Neural cell (in vitro differentiated cells): ENCODE measurements around the gene BNC2. TPM values are rescaled to one million over a fixed set of nuclear protein-coding genes. Genes with fewer than 3 reads are reported as not detected.

Experiments
- H2AFZ ChIP-seq: fragments of 200-600, 300-800 bp; sonication (generic), shearing (Covaris generic); 2 replicates; pipeline ENCODE4 v1.6.0; 2014; ENCODE audit warnings: low read depth, mild to moderate bottlenecking, antibody characterized with exemption, low read length, moderate library complexity
- H3F3A ChIP-seq: fragments of 200-600 bp; shearing (Covaris generic); 2 replicates; pipeline ENCODE4 v1.6.1; 2016; ENCODE audit warnings: mild to moderate bottlenecking, moderate library complexity, mixed read lengths, antibody characterized with exemption, low read length; ENCODE audit not compliant: insufficient read depth, poor library complexity, severe bottlenecking
- H3K27ac ChIP-seq: fragments of 200-600, 300-800 bp; sonication (generic), shearing (Covaris generic); 2 replicates; pipeline ENCODE4 v1.5.1; 2014; ENCODE audit warnings: mild to moderate bottlenecking, low read length, moderate library complexity
- H3K27me3 ChIP-seq: fragments of 300-800, 200-600 bp; sonication (generic), shearing (Covaris generic); 2 replicates; pipeline ENCODE4 v1.6.0; 2014; ENCODE audit warnings: mild to moderate bottlenecking, low read depth, low read length, moderate library complexity; ENCODE audit not compliant: insufficient read depth
- H3K36me3 ChIP-seq: fragments of 300-800, 200-600 bp; sonication (generic), shearing (Covaris generic); 2 replicates; pipeline ENCODE4 v1.5.1; 2014; ENCODE audit warnings: mild to moderate bottlenecking, antibody characterized with exemption, low read length, moderate library complexity; ENCODE audit not compliant: insufficient read depth
- H3K4me2 ChIP-seq: fragments of 300-800, 200-600 bp; sonication (generic), shearing (Covaris generic); 2 replicates; pipeline ENCODE4 v1.6.0; 2014; ENCODE audit warnings: mild to moderate bottlenecking, low read length
- H3K4me3 ChIP-seq: fragments of 300-800, 200-600 bp; sonication (generic), shearing (Covaris generic); 2 replicates; pipeline ENCODE4 v1.5.1; 2014; ENCODE audit warnings: mild to moderate bottlenecking, low read length, moderate library complexity
- H3K79me2 ChIP-seq: fragments of 200-600 bp; shearing (Covaris generic); replicated peaks from 2 replicates; pipeline ENCODE4 v1.6.0; 2014; ENCODE audit warnings: mild to moderate bottlenecking, low read length, moderate library complexity; ENCODE audit not compliant: insufficient read depth
- H3K9ac ChIP-seq: fragments of 300-800, 200-600 bp; sonication (generic), shearing (Covaris generic); 2 replicates; pipeline ENCODE4 v1.6.1; 2016; ENCODE audit warnings: mild to moderate bottlenecking, low read length, mixed read lengths
- H3K9me2 ChIP-seq: fragments of 200-600 bp; shearing (Covaris generic); 2 replicates; pipeline ENCODE4 v1.6.1; 2016; ENCODE audit warnings: mild to moderate bottlenecking, low read length, mixed read lengths; ENCODE audit not compliant: insufficient read depth
- H3K9me3 ChIP-seq: fragments of 200-600, 300-800 bp; sonication (generic), shearing (Covaris generic); 2 replicates; pipeline ENCODE4 v1.6.1; 2016; ENCODE audit warnings: mild to moderate bottlenecking, mixed run types, low read length, moderate library complexity, mixed read lengths
- H4K20me1 ChIP-seq: fragments of 200-600 bp; shearing (Covaris generic); 2 replicates; pipeline ENCODE4 v1.6.1; 2016; ENCODE audit warnings: mild to moderate bottlenecking, mixed run types; ENCODE audit not compliant: insufficient read depth
- EP300 ChIP-seq: fragments of 450-650 bp; conservative IDR thresholded peaks from 2 replicates; pipeline ENCODE4 v1.6.1; 2014; ENCODE audit warnings: antibody characterized with exemption, mild to moderate bottlenecking, moderate library complexity; ENCODE audit not compliant: poor library complexity, severe bottlenecking
- EZH2 ChIP-seq: fragments of 200-600, 300-800 bp; shearing (Covaris generic), sonication (generic); IDR thresholded peaks from 2 replicates; pipeline ENCODE4 v1.6.1; 2014; ENCODE audit warnings: antibody characterized with exemption, low read length, borderline replicate concordance, mild to moderate bottlenecking; ENCODE audit not compliant: insufficient read depth, poor library complexity, severe bottlenecking
- MXI1 ChIP-seq: fragments of 450-650 bp; conservative IDR thresholded peaks from 2 replicates; pipeline ENCODE4 v1.6.1; 2014; ENCODE audit warnings: antibody characterized with exemption, mild to moderate bottlenecking; ENCODE audit not compliant: poor library complexity, severe bottlenecking
- POLR2AphosphoS5 ChIP-seq: IDR thresholded peaks from 2 replicates; pipeline ENCODE4 v1.6.1; 2012
- RAD21 ChIP-seq: fragments of 450-650 bp; conservative IDR thresholded peaks from 2 replicates; pipeline ENCODE4 v1.6.1; 2014; ENCODE audit warnings: antibody characterized with exemption, mild to moderate bottlenecking, moderate library complexity
- SMC3 ChIP-seq: fragments of 450-650 bp; conservative IDR thresholded peaks from 2 replicates; pipeline ENCODE4 v1.6.1; 2014; ENCODE audit warnings: antibody characterized with exemption, mild to moderate bottlenecking, moderate library complexity; ENCODE audit not compliant: poor library complexity
- TAF1 ChIP-seq: IDR thresholded peaks from 2 replicates; pipeline ENCODE4 v1.6.1; 2012; ENCODE audit warnings: low read depth
- polyA plus RNA-seq: library from polyadenylated mRNA; depleted of rRNA; stranded (reverse); fragments of >200 nt; gene quantifications from 2 replicates; pipeline ENCODE4 v1.2.3, GENCODE V29; 2014
- TF ChIP-seq, protein P1 (sequence below): fragments of 450-650 bp; IDR thresholded peaks from 2 replicates; pipeline ENCODE4 v1.5.1; 2014; ENCODE audit warnings: antibody characterized with exemption, mild to moderate bottlenecking, moderate library complexity; ENCODE audit not compliant: poor library complexity, severe bottlenecking
- TF ChIP-seq, protein P2 (sequence below): IDR thresholded peaks from 2 replicates; pipeline ENCODE4 v1.6.1; 2012; ENCODE audit warnings: borderline replicate concordance

Gene BNC2
- polyA plus RNA-seq, 1 donor from 2014 or later, result 1.3 TPM

DNA sequence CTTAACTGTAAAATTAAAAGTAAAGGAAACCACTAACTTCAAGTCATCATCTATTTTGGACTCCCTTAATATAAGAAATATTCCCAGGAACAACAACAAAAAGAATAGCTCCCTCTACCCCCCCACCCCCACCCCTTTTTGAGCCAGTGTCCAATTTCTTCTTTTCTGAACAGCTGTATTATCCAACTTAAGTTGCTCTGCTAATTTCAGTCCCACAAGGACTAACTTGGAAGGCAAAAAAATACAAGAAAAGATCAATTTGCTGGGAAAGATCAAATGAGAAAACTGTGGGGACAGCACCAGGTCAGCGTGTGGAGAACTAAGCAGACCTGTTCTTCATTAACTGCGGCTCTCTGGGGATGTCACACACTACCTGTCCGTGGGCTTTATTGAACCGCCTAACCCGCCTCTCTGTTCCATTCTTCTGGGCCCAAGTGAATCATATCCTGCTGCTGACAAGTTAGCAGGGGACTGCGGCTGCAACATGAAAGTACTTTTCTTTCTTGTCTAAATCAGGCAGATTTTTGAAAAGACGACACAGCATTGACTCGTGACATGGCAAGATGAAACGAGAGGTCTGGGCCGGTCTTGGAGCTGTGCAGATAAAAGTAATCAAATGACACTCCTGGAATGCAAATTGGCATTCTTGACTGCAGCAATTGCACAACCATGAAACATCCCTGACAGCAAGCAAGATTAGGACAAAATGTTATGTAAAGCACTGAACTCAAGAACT is 2.7 kb downstream of the BNC2 start:
- Histone ChIP-seq H3F3A (no peaks in the 10 kb centered on the region), H3K9me2 (no peaks in the 10 kb centered on the region), H2AFZ (no peak overlapping the region), H3K27ac (no peak overlapping the region), H3K27me3 (peaks cover 66% of the 10 kb centered on the region), H3K9me3 (no peaks in the 10 kb centered on the region), H4K20me1 (no peaks in the 10 kb centered on the region), H3K9ac (no peak overlapping the region), H3K4me2 (no peak overlapping the region), H3K79me2 (no peaks in the 10 kb centered on the region), H3K4me3 (no peak overlapping the region), H3K36me3 (no peaks in the 10 kb centered on the region)
- TF ChIP-seq SMC3 (no peak), EP300 (no peak)
- TF ChIP-seq, protein P1, sequence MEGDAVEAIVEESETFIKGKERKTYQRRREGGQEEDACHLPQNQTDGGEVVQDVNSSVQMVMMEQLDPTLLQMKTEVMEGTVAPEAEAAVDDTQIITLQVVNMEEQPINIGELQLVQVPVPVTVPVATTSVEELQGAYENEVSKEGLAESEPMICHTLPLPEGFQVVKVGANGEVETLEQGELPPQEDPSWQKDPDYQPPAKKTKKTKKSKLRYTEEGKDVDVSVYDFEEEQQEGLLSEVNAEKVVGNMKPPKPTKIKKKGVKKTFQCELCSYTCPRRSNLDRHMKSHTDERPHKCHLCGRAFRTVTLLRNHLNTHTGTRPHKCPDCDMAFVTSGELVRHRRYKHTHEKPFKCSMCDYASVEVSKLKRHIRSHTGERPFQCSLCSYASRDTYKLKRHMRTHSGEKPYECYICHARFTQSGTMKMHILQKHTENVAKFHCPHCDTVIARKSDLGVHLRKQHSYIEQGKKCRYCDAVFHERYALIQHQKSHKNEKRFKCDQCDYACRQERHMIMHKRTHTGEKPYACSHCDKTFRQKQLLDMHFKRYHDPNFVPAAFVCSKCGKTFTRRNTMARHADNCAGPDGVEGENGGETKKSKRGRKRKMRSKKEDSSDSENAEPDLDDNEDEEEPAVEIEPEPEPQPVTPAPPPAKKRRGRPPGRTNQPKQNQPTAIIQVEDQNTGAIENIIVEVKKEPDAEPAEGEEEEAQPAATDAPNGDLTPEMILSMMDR, result no peak

DNA sequence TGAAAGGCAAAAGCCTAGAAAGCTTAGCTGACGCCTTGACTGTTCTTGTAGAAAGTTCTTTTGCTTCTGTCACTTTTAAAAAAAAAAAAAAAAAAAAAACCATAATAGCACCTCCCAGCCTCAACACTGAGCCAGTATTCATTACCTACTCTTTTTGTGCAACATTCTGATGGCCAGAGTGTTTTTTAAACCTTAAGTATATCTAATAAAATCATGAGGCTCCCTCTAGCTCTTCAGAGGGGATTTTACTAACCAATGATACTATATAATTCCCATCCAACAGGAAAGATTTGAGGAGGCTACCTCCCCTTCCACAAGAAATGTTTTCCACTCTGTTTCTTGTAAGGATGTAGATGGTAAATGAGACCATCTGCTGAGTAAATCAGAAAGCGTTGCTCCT is 3.9 kb downstream of the BNC2 start:
- Histone ChIP-seq H3K4me2 (no peak overlapping the region), H3K27ac (no peak overlapping the region), H3K27me3 (peaks cover 55% of the 10 kb centered on the region), H3K9me3 (no peaks in the 10 kb centered on the region), H2AFZ (no peak overlapping the region), H4K20me1 (no peaks in the 10 kb centered on the region), H3F3A (no peaks in the 10 kb centered on the region), H3K79me2 (no peaks in the 10 kb centered on the region), H3K9ac (no peak overlapping the region), H3K4me3 (no peak overlapping the region), H3K9me2 (no peaks in the 10 kb centered on the region), H3K36me3 (no peaks in the 10 kb centered on the region)
- no peak for TF ChIP-seq POLR2AphosphoS5
- TF ChIP-seq, protein P1, result no peak
- TF ChIP-seq MXI1, result no peak
- no peak for TF ChIP-seq TAF1
- TF ChIP-seq, protein P2, sequence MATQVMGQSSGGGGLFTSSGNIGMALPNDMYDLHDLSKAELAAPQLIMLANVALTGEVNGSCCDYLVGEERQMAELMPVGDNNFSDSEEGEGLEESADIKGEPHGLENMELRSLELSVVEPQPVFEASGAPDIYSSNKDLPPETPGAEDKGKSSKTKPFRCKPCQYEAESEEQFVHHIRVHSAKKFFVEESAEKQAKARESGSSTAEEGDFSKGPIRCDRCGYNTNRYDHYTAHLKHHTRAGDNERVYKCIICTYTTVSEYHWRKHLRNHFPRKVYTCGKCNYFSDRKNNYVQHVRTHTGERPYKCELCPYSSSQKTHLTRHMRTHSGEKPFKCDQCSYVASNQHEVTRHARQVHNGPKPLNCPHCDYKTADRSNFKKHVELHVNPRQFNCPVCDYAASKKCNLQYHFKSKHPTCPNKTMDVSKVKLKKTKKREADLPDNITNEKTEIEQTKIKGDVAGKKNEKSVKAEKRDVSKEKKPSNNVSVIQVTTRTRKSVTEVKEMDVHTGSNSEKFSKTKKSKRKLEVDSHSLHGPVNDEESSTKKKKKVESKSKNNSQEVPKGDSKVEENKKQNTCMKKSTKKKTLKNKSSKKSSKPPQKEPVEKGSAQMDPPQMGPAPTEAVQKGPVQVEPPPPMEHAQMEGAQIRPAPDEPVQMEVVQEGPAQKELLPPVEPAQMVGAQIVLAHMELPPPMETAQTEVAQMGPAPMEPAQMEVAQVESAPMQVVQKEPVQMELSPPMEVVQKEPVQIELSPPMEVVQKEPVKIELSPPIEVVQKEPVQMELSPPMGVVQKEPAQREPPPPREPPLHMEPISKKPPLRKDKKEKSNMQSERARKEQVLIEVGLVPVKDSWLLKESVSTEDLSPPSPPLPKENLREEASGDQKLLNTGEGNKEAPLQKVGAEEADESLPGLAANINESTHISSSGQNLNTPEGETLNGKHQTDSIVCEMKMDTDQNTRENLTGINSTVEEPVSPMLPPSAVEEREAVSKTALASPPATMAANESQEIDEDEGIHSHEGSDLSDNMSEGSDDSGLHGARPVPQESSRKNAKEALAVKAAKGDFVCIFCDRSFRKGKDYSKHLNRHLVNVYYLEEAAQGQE, result no peak
- TF ChIP-seq RAD21, result no peak
- TF ChIP-seq SMC3, result no peak
- TF ChIP-seq EZH2, result no peak
- TF ChIP-seq EP300, result no peak
